Liver (tissue), 9 donors: Measurements from ENCODE around the gene KSR2. TPM values are rescaled to one million over a fixed set of nuclear protein-coding genes. Genes with fewer than 3 reads are reported as not detected.

Experiments
- DNase-seq: peaks from one replicate; pipeline ENCODE4 v3.0.0-alpha.2; 2017; ENCODE audit warnings: low spot score
- H3K27ac ChIP-seq, 2 donors: one replicate each; pipeline ENCODE4 v1.7.0; 2013; ENCODE audit warnings: inconsistent platforms in 2 of 2, low read length in 2 of 2, control low read depth in 1 of 2, low read depth in 1 of 2, mild to moderate bottlenecking in 1 of 2
- H3K27me3 ChIP-seq, 4 donors: one replicate each; pipeline versions ENCODE4 v1.6.1 to v1.7.0; 2013; ENCODE audit warnings: low read length in 3 of 4, inconsistent platforms in 1 of 4, mild to moderate bottlenecking in 1 of 4, moderate library complexity in 1 of 4; ENCODE audit not compliant: control insufficient read depth in 4 of 4, insufficient read depth in 4 of 4
- H3K36me3 ChIP-seq, 4 donors: one replicate each; pipeline versions ENCODE4 v1.6.1 to v1.7.0; 2013; ENCODE audit warnings: low read length in 3 of 4, mild to moderate bottlenecking in 3 of 4, low read depth in 1 of 4, moderate library complexity in 1 of 4; ENCODE audit not compliant: control insufficient read depth in 4 of 4, insufficient read depth in 3 of 4
- H3K4me1 ChIP-seq, 4 donors: one replicate each; pipeline versions ENCODE4 v1.6.1 to v1.7.0; 2013; ENCODE audit warnings: low read length in 3 of 4, mild to moderate bottlenecking in 3 of 4, moderate library complexity in 1 of 4; ENCODE audit not compliant: control insufficient read depth in 4 of 4, insufficient read depth in 4 of 4
- H3K4me3 ChIP-seq, 3 donors: one replicate each; pipeline versions ENCODE4 v1.6.1 to v1.7.0; 2013; ENCODE audit warnings: low read length in 3 of 3, control low read depth in 1 of 3, low read depth in 1 of 3, mild to moderate bottlenecking in 1 of 3
- H3K9ac ChIP-seq, 2 donors: one replicate each; pipeline ENCODE4 v1.7.0; 2013; ENCODE audit warnings: low read length in 2 of 2, mild to moderate bottlenecking in 2 of 2, moderate library complexity in 2 of 2, control low read depth in 1 of 2, low read depth in 1 of 2
- H3K9me3 ChIP-seq, 4 donors: one replicate each; pipeline versions ENCODE4 v1.6.1 to v1.7.0; 2013; ENCODE audit warnings: low read length in 3 of 4; ENCODE audit not compliant: control insufficient read depth in 4 of 4
- ATF3 ChIP-seq: IDR thresholded peaks from 2 replicates; pipeline ENCODE4 v1.6.1; 2016; ENCODE audit warnings: antibody characterized with exemption
- CTCF ChIP-seq: fragments of 150-350 bp; IDR thresholded peaks from 2 replicates; pipeline ENCODE4 v1.5.1; 2017; ENCODE audit warnings: improper control_type of control experiment, low read depth, low read length; ENCODE audit not compliant: missing input control
- FOXA1 ChIP-seq: IDR thresholded peaks from 2 replicates; pipeline ENCODE4 v1.6.1; 2016; ENCODE audit warnings: antibody characterized with exemption
- FOXA2 ChIP-seq: IDR thresholded peaks from 2 replicates; pipeline ENCODE4 v1.6.1; 2016; ENCODE audit warnings: antibody characterized with exemption
- GABPA ChIP-seq, 2 donors: IDR thresholded peaks in 1 of 2; conservative IDR thresholded peaks in 1 of 2; 2 replicates each; pipeline ENCODE4 v1.6.1; 2016; ENCODE audit warnings: antibody characterized with exemption in 2 of 2, mild to moderate bottlenecking in 1 of 2, moderate library complexity in 1 of 2
- HNF4A ChIP-seq, 2 donors: conservative IDR thresholded peaks; 2 replicates each; pipeline ENCODE4 v1.6.1; 2016; ENCODE audit warnings: antibody characterized with exemption in 2 of 2, mild to moderate bottlenecking in 2 of 2
- JUND ChIP-seq, 2 donors: IDR thresholded peaks; 2 replicates each; pipeline ENCODE4 v1.6.1; 2016; ENCODE audit warnings: antibody characterized with exemption in 2 of 2
- MAX ChIP-seq: IDR thresholded peaks from 2 replicates; pipeline ENCODE4 v1.6.1; 2016; ENCODE audit warnings: antibody characterized with exemption
- NR2F2 ChIP-seq: IDR thresholded peaks from 2 replicates; pipeline ENCODE4 v1.6.1; 2016; ENCODE audit warnings: antibody characterized with exemption
- RAD21 ChIP-seq, 2 donors: IDR thresholded peaks; 2 replicates each; pipeline ENCODE4 v1.6.1; 2016; ENCODE audit warnings: antibody characterized with exemption in 2 of 2, mild to moderate bottlenecking in 2 of 2
- REST ChIP-seq: IDR thresholded peaks from 2 replicates; pipeline ENCODE4 v1.6.1; 2016; ENCODE audit warnings: antibody characterized with exemption, mild to moderate bottlenecking
- RXRA ChIP-seq, 2 donors: IDR thresholded peaks; 2 replicates each; pipeline ENCODE4 v1.6.1; 2017 to 2018; ENCODE audit warnings: antibody characterized with exemption in 2 of 2, mild to moderate bottlenecking in 1 of 2
- YY1 ChIP-seq: IDR thresholded peaks from 2 replicates; pipeline ENCODE4 v1.6.1; 2016; ENCODE audit warnings: antibody characterized with exemption, mild to moderate bottlenecking
- WGBS: extraction: QIAGEN DNeasy Blood & Tissue Kit; methylation state at CpG from one replicate; pipeline ENCODE4 v1.1.7; 2013; 5-methylcytosine and 5-hydroxymethylcytosine counted together
- polyA plus RNA-seq, 2 donors: library from polyadenylated mRNA; stranded (reverse) in 1 of 2; unstranded in 1 of 2; fragments of 200-250 nt in 1 of 2; fragments of >200 nt in 1 of 2; fragmentation: Nextera tagmentation in 1 of 2; extraction: Ambion mirVana in 1 of 2; gene quantifications; one replicate each; pipeline versions ENCODE4 v1.2.1 to v1.2.3, GENCODE V29; 2013 to 2015
- total RNA-seq, 2 donors: library from RNA; depleted of rRNA; stranded (reverse); fragments of >200 nt; gene quantifications; one replicate each; pipeline ENCODE4 v1.2.3, GENCODE V29; 2014
- donor health status: healthy.
- donor health status: healthy.
- donor health status: healthy.
- donor health status: healthy.
- donor health status: healthy.

The KSR2 gene
- total and polyA plus RNA-seq, 4 donors = under 0.01 to 0.02 (median under 0.01) TPM; not detected in 1

- no peak for TF ChIP-seq RXRA (IDR thresholded peaks at IDR 0.05)
- no peak for TF ChIP-seq CTCF
- TF ChIP-seq JUND (IDR thresholded peaks at IDR 0.05) = no peak
- TF ChIP-seq YY1 = no peak
- TF ChIP-seq ATF3 = no peak
- TF ChIP-seq NR2F2 = no peak
- no peak for TF ChIP-seq REST
- no peak for TF ChIP-seq FOXA2
- no peak for TF ChIP-seq HNF4A (conservative IDR thresholded peaks at IDR 0.05)
- no peak for TF ChIP-seq RAD21 (IDR thresholded peaks at IDR 0.05)
Measured at GRCh38 chr12:117778656-117779055, 190.1 kb downstream of the KSR2 start.

GRCh38 chr12:117774941-117775775, 193.6 kb downstream of the KSR2 start:
- H3K36me3 ChIP-seq = no peaks in the 10 kb centered on the region
- H3K4me3 ChIP-seq = no peak overlapping the region
- no peak for DNase-seq
- no peak overlapping the region for H3K9ac ChIP-seq
- TF ChIP-seq MAX (no peak), FOXA1 (no peak), GABPA (IDR thresholded peaks at IDR 0.05 in 1 of 2, conservative IDR thresholded peaks at IDR 0.05 in 1 of 2) (no peak)
- no peaks in the 10 kb centered on the region for H3K9me3 ChIP-seq
- 59% methylated on average over 5 of the region's 5 CpGs for WGBS
- no peaks in the 10 kb centered on the region for H3K4me1 ChIP-seq
- H3K27me3 ChIP-seq = peaks cover 0 to 10% (median 0%) of the 10 kb centered on the region in 4 donors
- H3K27ac ChIP-seq = no peak overlapping the region

More at GRCh38 chr12:117778656-117779055, 190.1 kb downstream of the KSR2 start:
- Histone ChIP-seq H3K27ac (no peak overlapping the region), H3K9ac (no peak overlapping the region), H3K9me3 (no peaks in the 10 kb centered on the region), H3K4me3 (no peak overlapping the region), H3K4me1 (no peaks in the 10 kb centered on the region), H3K36me3 (no peaks in the 10 kb centered on the region), H3K27me3 (peaks cover 0 to 12% (median 0%) of the 10 kb centered on the region in 4 donors)
- 72% methylated on average over 5 of the region's 5 CpGs for WGBS
- no peak for DNase-seq
